Right lung (tissue), 5 donors: ENCODE results near the gene TMEM121. TPM values are rescaled to one million over a fixed set of nuclear protein-coding genes. Genes with fewer than 3 reads are reported as not detected.

Experiments
- DNase-seq, 2 donors: peaks; one replicate each; pipeline ENCODE4 v3.0.0-alpha.2; 2013
- polyA plus RNA-seq, 5 donors: library from polyadenylated mRNA; unstranded; fragments of 120-200 nt; gene quantifications; one replicate each; pipeline versions ENCODE4 v1.2.1 to v1.2.3, GENCODE V29; 2013; ENCODE audit warnings: inconsistent platforms in 1 of 5, low replicate concordance in 1 of 5; ENCODE audit not compliant: insufficient read length in 5 of 5, insufficient read depth in 1 of 5

Gene TMEM121
- polyA plus RNA-seq, 5 donors: 2.3 to 8.4 (median 3.3) TPM

DNA sequence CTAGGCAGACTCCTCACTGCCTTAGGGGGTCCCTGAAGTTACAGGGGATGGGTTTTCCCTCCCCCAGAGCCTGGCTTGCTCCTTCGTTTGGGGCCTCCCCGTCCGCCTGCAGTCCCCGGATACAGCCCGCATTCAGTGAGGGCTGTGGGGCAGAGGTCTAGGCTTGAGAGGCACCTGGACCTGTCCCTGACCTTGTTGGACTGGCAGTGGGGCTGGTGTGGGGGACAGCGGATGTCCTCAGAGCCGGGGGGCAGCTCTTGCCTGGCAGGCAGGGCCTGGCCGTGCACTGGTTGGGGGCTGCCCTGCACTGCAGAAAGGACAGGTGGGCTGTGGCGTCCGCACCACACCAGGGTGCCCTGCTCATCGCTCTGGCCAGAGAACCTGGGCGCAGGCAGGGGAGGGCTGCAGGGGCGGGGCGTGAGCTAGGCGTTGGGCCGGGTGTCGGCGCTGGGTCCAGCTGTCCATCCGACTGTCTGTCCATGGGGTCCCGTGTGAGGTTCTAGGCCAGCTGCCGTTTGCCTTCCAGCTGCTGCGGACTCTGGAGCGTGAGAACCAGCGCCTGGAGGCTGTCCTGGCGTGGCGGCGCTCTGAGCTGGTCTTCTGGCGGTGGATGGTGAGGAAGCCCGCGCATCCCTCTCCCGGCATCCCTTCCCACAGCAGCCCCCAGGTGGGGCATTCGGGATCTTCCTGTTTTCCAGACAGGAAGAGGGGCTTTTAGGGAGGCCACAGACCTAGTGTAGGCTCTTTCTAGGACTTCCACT, 29.4 kb upstream of the TMEM121 start:
- no peak for DNase-seq

DNA sequence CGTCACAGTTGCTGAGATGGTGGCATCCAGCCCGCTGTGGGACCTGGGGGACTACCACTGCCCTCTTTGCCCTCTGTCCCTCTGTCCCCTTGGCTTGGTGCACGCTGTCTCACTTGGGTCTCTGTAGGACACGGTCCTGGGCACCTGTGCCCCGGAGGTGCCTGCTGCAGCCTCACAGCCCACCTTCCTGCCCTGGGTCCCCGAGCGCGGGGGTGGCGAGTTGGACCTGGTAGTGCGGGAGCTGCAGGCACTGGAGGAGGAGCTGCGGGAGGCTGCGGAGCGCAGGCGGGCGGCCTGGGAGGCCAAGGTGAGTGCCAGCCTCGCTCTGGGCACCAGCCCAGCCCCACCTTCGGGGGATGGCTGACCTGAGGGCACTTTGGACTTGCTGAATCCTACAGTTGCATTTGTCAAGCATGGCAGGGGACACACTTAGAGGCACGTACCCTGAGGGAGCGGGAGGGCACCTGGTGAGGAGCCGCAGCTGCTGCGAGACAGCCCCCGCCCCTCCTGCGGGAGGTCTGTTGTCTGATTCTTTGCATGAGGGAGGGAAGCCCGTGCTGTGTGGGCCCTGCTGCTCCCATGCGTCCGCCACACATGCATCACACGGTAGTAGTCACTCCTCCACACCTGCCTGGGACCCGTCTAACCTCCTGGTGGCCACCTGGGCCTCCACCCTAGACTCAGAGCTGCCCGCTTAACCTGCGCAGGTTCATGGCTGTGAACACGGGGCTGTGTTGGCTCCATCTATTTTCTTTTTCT, 28.5 kb upstream of the TMEM121 start:
- DNase-seq: no peak

DNA sequence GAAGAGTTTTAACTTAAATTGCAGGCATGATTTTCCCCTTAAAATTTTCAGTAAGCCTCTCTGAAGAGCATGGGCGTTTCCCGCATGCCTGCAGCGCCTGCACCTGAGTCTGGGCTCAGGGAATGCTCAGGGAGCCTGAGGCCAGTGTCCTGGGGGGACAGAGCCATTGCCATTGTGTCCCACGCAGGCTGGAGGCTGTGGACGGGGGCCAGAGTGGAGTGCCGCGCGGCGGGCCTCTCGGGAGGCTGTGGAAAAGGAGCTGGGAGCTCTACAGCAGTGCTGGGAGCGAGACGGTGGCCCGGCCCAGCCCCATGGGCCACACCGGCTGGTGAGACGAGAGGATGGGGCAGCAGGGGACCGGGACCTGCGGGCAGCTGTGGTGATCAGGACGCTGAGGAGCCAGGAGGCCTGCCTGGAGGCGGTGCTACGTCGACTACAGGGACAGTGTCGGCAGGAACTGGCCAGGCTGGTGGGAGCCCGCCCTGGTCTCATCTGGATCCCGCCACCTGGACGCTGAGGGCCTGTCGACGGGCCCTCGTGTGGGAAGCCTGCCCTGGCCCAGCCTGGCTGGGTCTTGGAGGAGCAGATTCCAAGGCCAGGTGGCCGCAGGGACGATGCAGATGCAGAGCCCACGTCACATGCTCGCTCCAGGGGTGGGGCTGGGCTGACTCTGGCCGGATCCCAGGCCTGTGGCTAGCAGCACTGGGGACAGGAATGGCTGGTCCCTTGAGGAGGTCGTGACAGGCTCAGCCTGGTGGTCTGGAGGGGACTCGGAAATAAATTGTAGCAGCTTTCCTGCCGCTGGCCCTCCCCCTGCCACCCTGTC, 27.7 kb upstream of the TMEM121 start:
- no peak for DNase-seq

DNA sequence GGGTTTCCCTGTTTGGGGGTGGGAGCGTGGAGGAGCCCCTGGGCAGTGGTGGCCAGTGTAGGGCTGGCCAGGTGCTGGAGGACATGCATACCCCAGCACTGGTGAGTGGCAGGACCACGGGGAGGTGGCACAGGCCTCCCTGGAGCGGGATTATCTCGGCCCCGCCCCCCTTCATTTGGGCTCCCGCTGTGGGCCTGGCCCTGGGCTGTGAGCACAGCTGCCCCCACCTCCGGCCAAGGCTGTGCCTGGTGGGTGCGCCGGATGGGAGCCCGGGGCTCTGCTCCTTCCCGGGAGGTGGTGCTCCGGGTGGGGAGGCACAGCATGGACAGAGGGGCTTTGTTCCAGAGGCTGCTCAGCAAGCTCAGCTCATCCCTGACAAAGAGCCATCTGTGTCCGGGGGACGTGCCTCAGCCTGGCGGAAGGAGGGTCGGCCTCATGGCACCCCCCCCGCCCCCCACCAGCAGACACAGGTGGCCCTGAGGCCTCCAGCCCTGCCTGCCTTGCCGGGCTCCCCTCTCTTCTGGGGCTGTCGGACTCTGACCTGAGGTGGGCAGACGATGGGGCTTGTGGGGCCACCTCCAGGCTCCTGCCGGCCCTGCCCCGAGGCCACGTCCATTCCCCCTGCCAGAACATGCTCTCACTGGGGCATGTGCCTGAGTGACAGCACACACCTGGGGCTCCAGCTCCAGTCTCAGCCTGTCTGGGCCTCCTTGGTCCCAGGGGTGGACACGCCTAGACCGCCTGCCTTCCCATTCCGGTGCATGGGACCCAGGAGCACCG, 26.9 kb upstream of the TMEM121 start:
- DNase-seq: no peak

DNA sequence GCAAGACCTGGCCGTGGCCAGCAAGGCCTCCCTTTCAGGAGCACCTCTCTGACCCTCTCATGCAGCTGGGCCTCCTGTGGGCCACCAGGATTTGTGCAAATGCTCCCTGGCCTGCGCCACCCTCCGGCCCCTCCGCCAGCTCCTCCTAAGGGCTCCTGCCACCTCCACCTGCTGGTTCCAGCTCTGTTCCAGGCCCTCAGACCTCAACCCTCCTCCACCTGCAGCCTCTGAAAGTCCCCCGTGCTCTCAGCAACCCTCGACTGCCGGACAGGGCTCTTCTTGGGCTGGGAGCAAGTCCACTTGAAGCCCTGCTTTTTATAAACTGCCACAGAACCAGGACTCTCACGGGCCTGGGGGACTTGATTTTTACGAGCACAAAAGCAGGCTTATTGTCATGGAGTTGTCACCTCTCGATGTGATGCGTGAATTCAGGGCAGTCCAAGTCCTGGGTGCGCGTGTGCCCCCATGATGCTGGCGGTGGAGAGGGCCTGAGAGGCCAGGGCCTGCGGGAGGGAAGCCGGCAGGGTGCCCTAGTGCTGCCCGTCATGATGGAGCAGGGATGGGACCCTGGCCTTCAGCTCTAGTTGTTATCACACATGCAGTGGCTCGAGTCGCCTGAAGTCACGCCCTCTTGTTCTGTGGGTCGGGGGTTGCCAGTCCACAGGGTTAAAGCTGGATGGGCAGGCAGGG, 26.2 kb upstream of the TMEM121 start:
- DNase-seq: no peak

DNA sequence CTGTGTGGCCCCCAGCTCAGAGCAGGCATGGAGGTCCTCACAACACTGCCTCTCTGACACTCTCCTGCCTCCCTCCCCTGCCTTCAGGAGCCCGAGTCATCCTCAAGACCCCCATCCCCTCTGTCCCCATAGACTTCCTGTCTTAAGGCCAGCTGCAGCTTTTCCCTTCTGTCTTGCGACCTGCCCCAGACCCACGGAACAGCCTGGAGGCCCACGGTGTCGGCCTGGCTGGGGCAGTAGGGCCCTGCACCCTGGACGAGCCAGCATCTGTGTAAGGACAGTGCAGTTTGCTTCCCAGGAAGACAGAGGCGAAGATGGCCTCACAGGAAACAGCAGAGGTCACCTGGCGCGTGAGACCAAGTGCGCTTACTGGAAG, 25.7 kb upstream of the TMEM121 start:
- DNase-seq: no peak

DNA sequence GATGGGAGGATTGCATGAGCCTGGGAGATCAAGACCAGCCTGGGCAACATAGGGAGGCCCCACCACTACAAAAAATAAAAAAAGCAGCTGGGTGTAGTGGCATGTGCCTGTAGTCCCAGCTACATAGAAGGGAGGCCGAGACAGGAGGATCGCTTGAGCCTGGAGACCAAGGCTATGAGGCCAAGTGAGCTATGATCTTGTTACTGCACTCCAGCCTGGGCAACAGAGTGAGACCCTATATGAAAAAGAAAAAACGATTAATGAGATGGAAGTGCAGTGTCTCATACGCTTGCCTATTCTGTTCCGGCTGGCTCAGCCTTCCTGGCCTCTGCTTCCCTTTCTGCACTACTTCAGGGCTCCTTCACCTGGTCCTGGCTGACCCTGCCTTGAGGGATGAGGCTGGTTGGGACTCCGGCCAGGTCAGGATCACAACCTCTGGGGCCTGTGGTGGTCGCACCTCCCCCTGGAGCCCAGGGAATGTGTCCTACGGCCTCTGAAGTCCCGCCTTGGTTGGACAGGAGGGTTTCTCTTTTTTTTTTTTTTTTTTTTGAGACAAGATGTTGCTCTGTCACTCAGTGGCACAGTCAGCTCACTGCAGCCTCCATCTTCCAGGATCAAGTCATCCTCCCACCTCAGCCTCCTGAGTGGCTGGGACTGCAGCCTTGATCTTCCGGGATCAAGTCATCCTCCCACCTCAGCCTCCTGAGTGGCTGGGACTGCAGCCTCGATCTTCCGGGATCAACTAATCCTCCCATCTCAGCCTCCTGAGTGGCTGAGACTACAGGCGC, 24.7 kb upstream of the TMEM121 start:
- no peak for DNase-seq

DNA sequence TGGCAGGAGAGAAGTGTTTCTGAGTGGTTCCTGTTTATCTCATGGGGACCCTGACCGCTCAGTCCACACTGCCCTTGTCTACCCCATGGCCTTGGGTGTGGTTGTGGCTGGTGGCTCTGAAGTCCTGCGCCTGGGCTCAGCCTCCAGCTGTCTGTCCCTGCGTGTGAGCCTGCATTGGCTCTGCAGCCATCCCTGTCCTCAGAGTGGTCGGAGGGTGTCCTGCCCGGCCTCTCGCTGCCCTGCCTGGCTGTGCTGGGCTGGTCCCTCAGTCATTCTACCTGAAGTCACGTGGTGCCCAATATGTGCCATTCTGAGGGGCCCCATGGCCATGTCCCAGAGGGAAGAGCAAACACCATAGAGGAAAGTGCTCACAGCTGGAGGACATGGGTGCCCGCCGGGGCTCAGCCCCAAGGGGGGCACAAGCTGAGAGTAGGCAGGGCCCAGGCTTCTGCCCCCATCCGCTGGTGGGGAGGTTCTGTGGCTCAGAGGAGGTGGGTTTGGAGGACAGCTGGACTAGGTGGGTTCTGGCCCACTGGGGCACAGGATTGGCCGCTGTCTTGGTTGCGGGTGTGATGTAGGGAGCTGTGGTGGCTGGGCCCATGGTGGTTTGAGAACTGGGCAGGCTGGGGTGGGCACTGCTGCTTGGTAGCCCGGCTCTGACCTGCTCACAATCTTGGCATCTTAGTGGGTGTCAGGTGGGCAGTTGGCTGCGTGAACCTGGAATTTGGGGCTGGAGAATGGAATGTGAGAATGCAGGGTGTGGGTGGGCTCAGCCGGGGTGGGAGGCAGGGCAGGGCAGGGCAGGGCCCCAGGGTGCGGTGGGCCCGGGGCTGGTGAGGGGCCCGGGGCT, 23.7 kb upstream of the TMEM121 start:
- DNase-seq: no peak

DNA sequence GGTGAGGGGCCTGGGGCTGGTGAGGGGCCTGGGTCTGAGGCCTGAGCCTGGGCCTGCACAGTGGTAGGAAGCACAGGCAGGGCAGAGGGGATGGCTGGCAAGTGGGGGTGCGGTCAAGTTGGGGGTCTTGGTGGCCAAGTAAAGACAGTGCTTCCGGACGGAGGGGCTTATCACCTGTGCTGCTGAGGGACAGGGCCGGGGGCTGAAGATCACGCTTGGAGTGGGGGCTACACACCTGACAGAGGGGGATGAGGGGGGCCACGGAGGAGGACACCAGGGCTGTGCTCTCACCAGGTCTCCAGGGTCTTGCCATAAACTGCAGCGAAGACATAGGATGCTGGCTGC, 23.1 kb upstream of the TMEM121 start:
- DNase-seq: no peak

DNA sequence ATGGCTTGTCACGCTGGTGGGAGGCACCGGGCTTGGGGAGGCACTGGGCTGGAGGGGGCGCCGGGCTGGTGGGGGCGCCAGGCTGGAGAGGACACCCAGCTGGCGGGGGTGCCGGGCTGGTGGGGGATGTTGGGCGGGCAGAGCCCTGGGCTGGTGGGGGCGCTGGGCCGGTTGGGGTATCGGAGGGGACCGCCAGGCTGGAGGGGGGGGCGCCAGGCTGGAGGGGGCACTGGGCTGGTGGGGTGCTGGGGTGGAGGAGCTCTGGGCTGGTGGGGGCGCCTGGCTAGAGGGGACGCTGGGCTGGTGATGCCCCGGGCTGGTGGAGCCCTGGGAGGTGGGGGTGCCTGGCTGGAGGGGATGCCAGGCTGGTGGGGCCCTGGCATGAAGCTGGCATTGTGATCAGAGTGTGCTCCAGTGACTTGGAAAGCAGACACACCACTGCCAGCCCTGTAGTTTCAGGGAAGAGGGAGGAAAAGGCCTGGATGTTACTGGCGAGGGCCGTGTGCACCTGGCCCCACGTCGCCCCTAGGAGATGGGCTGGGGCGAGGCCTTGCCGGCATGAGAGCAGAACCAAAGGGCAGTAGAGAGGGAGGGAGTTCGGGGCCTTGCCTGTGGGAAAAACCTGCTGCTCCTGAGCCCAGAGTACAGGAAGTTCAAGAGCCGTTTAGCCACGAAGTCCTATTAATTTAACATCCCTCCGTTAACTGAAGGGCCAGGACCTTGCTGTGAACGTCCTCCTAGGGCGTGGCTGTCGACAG, 22.3 kb upstream of the TMEM121 start:
- no peak for DNase-seq

DNA sequence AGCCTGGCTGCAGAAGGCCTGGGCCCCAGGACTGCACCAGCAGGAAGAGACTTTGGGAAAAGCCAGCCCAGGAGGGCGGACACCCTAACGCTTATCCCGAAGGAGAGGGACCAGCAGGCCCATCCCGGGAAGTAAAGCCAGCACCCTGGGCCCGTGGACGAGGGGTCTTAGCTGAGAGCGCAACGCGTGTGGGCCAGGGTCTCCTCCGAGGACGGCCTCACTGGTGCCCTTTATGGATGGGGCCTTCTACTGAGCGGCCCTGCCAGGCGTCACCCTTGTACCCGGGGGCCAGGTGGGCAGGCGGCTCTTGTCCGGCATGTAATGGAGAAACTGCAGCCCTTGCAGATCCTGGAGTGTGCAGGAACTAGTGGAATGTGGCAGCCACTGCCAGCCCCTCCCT, 21.3 kb upstream of the TMEM121 start:
- no peak for DNase-seq

DNA sequence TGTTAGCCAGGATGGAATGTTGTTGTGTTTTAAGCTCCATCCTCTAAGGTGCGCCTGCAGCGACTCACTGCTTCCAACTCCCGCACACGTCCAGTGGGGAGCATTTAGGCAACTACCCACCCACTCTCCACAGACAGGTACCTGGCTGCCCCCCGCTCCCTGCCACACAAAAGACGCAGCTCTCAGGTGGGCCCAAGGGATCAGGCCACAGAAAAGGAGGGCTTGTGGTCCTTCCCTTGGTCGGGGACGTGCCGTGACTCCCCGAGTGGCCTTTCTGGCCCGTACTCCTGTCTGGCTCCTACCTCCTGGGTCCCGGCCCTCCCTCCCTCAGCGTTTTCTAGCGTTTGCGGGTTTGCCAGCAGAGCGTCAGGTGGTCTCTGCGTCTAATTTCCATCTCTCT, 19.1 kb upstream of the TMEM121 start:
- no peak for DNase-seq

DNA sequence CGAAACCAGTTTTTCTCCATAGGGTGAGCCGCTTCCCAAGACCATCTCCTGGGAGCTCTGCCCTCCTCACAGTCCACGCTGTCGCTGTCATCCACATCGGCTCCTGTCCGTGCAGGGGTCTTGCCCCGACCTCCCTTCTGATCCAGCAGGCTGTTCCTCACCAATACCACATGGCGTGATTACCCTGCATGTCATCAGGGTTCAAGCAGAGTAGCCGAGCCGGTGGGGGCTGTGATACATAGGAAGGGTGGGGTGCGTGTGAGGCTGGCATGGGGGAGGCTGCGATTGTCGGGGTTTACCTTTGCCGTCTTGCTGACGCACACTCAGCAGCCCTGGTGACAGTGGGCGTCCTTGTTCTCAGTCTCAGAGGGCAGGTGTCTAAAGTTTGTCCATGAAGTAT, 18.3 kb upstream of the TMEM121 start:
- DNase-seq: no peak

DNA sequence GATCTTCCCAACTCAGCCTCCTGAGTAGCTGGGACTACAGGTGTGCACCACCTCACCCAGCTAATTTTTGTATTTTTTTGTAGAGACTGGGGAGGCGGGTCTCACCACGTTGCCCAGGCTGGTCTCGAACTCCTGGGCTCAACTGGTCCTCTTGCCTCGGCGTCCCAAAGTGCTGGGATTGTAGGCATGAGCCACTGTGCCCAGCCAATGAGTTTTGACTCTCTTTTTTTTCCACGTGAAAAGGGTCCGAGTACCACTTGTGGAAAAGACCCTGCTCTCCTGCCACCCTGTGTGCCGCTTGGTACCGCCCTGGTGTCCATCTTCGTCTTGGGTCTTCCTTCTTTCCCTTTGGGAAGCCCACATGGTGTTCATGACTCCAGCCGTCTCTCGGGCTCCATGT, 17.8 kb upstream of the TMEM121 start:
- no peak for DNase-seq

DNA sequence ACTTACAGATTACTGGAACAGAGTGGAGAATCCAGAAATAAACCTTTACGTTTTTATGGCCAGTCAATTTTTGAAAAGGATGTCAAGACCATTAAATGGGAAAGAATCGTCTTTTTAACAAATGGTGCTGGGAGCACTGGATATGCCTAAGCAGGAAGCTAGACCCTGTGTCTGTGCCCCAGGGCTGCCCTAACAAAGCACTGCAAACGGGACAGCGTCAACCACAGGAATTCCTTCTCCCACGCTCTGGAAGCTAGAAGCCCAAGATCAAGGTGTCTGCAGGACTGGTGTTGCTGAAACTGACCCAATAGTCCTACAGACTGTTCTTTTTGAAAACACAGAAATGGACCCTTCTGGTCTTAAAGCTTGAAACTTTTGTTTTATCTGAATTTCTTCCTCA, 9.3 kb upstream of the TMEM121 start:
- no peak for DNase-seq

DNA sequence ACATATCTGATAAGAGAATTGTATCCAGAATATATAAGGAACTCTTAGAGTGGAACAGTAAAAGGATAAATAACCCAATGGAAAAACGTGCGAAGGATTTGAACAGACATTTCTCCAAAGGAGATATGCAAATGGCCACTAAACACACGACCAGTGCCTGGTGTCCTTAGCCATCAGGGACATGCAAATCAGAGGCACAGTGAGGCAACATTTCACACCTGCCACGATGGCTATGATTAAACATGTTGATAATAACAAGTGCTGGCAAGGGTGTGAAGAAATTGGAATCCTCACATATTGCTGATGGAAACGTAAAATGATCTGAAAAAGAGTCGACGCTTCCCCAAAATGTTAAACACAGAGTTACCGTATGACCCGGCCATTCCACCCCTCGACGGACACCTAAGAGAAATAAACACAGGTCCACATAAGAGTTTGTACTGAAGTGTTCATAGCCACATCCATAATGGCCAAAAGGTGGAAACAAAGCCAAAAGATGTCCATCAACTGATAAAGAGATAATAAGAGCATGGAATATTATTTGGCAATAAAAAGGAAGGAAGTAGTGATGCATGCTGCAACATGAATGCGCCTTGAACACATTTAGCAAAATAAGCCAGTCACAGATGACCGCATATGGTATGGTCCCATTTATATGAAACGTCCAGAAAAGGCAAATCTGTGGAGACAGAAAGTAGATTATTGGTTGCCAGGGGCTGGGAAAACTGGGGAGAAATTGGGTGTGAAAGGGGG, 6.3 kb upstream of the TMEM121 start:
- DNase-seq: no peak

DNA sequence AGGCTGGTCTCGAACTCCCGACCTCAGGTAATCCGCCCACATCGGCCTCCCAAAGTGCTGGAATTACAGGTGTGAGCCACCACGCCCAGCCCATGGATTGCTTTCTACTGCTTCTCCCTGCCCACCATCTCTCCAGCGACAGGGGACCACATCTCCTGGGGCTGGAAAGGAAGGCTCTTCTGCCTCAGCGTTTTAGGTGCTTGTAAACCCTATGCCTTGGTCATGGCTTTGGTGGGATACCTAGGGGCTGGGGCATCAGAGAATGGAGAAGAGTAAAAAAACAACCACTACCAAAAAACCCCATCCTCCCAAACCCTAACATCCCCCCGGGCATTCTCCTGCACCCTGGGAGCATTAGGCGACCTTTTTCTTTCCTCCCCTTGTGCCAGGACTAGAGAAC, 1.1 kb upstream of the TMEM121 start:
- DNase-seq: no peak

DNA sequence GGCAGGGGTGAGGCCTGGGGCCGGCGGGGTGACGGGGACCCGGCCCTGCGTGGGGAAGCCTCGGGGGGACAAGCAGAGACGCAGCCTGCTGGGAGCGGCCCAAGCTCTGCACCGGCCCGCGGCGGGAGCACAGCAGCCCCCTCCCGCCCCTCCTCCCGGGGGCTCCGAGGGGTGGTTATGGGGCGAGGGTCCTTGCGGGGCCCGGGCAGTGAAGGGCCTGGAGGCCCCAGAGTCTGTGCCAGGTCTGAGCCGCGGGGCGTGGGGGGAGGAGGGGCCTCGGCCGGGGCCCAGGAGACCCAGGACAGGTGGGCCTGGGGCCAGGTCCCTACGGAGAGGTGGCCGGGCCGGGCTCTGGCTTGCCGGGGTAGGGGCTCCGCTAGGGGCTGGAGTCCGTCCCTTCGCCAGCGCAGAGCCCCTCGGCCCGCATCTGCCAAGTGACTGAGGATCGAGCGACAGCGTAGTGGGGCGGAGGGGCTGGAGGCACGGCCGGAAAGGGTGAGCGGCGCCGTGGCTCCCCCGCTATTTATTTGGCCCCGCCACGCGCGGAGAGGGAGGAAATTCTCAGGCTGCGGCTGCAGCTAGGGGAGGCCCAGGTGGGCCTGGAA, 495 bp downstream of the TMEM121 start:
- no peak for DNase-seq
